GM23338 (cell line): ENCODE measurements around the gene VEGFC.

Source experiments
- CTCF ChIP-seq, 2 experiments: fragments of 200-600 bp in 1 of 2; sonication (generic) in 1 of 2; conservative IDR thresholded peaks; 2 replicates each; pipeline versions ENCODE4 v1.5.1 to v1.6.1; 2016 to 2017; ENCODE audit warnings: antibody characterized with exemption in 2 of 2, low read depth in 2 of 2, mild to moderate bottlenecking in 2 of 2, moderate library complexity in 1 of 2
- EZH2 ChIP-seq: fragments of 200-600 bp; sonication (generic); IDR thresholded peaks from one replicate; pipeline ENCODE4 v1.8.0; 2017; ENCODE audit warnings: antibody characterized with exemption, mild to moderate bottlenecking, low read depth; ENCODE audit not compliant: unreplicated experiment
- REST ChIP-seq: IDR thresholded peaks from one replicate; pipeline ENCODE4 v1.6.1; 2018; ENCODE audit warnings: antibody characterized with exemption; ENCODE audit not compliant: unreplicated experiment

GRCh38 chr4:176761872-176762271 is 30.9 kb downstream of the VEGFC start:
- TF ChIP-seq CTCF (conservative IDR thresholded peaks at IDR 0.05; ENCODE audit: low read depth in 2 of 2) (no peak), EZH2 (no peak), REST (no peak)
